Activated B cell treated with CpG ODN at 0.5 μM for 24 hours (primary cell): ENCODE data around the gene MPDZ. TPM values are rescaled to one million over a fixed set of nuclear protein-coding genes. Genes with fewer than 3 reads are reported as not detected.

Experiments used
- ATAC-seq: fragments of 200-7000 bp; cut with Tn5 transposase; one replicate; pipeline ENCODE4 v1.10.0; 2021; ENCODE audit warnings: low read depth, mild to moderate bottlenecking, moderate library complexity
- CTCF ChIA-PET: fragments of 350-600 bp; sonication (Branson Sonifier 250); formaldehyde crosslinking; loops from one replicate; lab custom pipeline; 2021; ENCODE audit warnings: antibody characterized with exemption; lab: Charles Lee
- POLR2A ChIA-PET: fragments of 350-600 bp; sonication (Branson Sonifier 250); formaldehyde crosslinking; loops from one replicate; lab custom pipeline; 2021; ENCODE audit warnings: antibody characterized with exemption; lab: Charles Lee
- DNase-seq: peaks from one replicate; pipeline ENCODE4 v3.0.0; 2022
- H3K27ac Mint-ChIP-seq: one replicate; pipeline ENCODE4 v1.8.0; 2020; ENCODE audit warnings: mixed read lengths
- H3K27me3 Mint-ChIP-seq: one replicate; pipeline ENCODE4 v1.8.0; 2021; ENCODE audit warnings: mixed read lengths
- H3K36me3 Mint-ChIP-seq: one replicate; pipeline ENCODE4 v1.8.0; 2021; ENCODE audit warnings: low read depth, mixed read lengths
- H3K4me1 Mint-ChIP-seq: one replicate; pipeline ENCODE4 v1.8.0; 2021; ENCODE audit warnings: mixed read lengths
- H3K4me3 Mint-ChIP-seq: one replicate; pipeline ENCODE4 v1.8.0; 2020; ENCODE audit warnings: mild to moderate bottlenecking, mixed read lengths
- H3K9me3 Mint-ChIP-seq: one replicate; pipeline ENCODE4 v1.8.0; 2020; ENCODE audit warnings: mixed read lengths
- CTCF ChIP-seq: fragments of 200-600 bp; IDR thresholded peaks from one replicate; pipeline ENCODE4 v1.8.0; 2022; ENCODE audit warnings: antibody characterized with exemption, mild to moderate bottlenecking
- intact Hi-C: fragments of 100-400 bp; cut with micrococcal nuclease; formaldehyde crosslinking; loops from one replicate; pipeline ENCODE4 v1.15.1; 2024
- total RNA-seq: library from RNA; stranded (reverse); gene quantifications from 2 replicates; pipeline ENCODE4 v1.2.3, GENCODE V29; 2022

MPDZ gene
- total RNA-seq, 1 donor from 2014 or later: not detected

GRCh38 chr9:13151489-13151888 is 128.0 kb downstream of the MPDZ start:
- Mint-ChIP-seq H3K4me3 (no peak overlapping the region), H3K9me3 (no peaks in the 10 kb centered on the region), H3K36me3 (no peaks in the 10 kb centered on the region), H3K27ac (no peak overlapping the region), H3K27me3 (no peaks in the 10 kb centered on the region), H3K4me1 (no peaks in the 10 kb centered on the region)
- DNase-seq: no peak
- CTCF ChIA-PET: no interaction called here
- POLR2A ChIA-PET: no interaction called here
- no peak for ATAC-seq
- intact Hi-C loops: no loop called here
- no peak for TF ChIP-seq CTCF

GRCh38 chr9:13149454-13149853 is 130.0 kb downstream of the MPDZ start:
- Mint-ChIP-seq H3K4me3 (no peak overlapping the region), H3K27me3 (no peaks in the 10 kb centered on the region), H3K9me3 (no peaks in the 10 kb centered on the region), H3K27ac (no peak overlapping the region), H3K4me1 (no peaks in the 10 kb centered on the region), H3K36me3 (no peaks in the 10 kb centered on the region)
- DNase-seq (no peak), ATAC-seq (no peak)
- ChIA-PET CTCF (no interaction called here), POLR2A (no interaction called here)
- intact Hi-C loops: no loop called here
- no peak for TF ChIP-seq CTCF

- ChIA-PET CTCF (no interaction called here), POLR2A (no interaction called here)
- no peak for ATAC-seq
- Mint-ChIP-seq H3K27ac (no peak overlapping the region), H3K4me3 (no peak overlapping the region), H3K27me3 (no peaks in the 10 kb centered on the region), H3K9me3 (no peaks in the 10 kb centered on the region), H3K4me1 (no peaks in the 10 kb centered on the region), H3K36me3 (no peaks in the 10 kb centered on the region)
- no peak for DNase-seq
- TF ChIP-seq CTCF: no peak
- intact Hi-C loops: no loop called here
Observed at GRCh38 chr9:13146840-13147239, 132.7 kb downstream of the MPDZ start.

- TF ChIP-seq CTCF: no peak
- Mint-ChIP-seq H3K36me3 (no peaks in the 10 kb centered on the region), H3K27ac (no peak overlapping the region), H3K27me3 (no peaks in the 10 kb centered on the region), H3K4me3 (no peak overlapping the region), H3K4me1 (no peaks in the 10 kb centered on the region), H3K9me3 (no peaks in the 10 kb centered on the region)
- DNase-seq (no peak), ATAC-seq (no peak)
- CTCF ChIA-PET: no interaction called here
- POLR2A ChIA-PET: no interaction called here
- intact Hi-C loops: no loop called here
Observed at GRCh38 chr9:13145340-13145739, 134.2 kb downstream of the MPDZ start.

- Mint-ChIP-seq H3K9me3 (no peaks in the 10 kb centered on the region), H3K4me1 (no peaks in the 10 kb centered on the region), H3K4me3 (no peak overlapping the region), H3K36me3 (no peaks in the 10 kb centered on the region), H3K27ac (no peak overlapping the region), H3K27me3 (no peaks in the 10 kb centered on the region)
- intact Hi-C loops: no loop called here
- ChIA-PET POLR2A (no interaction called here), CTCF (no interaction called here)
- DNase-seq (no peak), ATAC-seq (no peak)
- no peak for TF ChIP-seq CTCF
Observed at GRCh38 chr9:13144166-13144775, 135.2 kb downstream of the MPDZ start.
